Left ventricle myocardium inferior (tissue), 1 donor: ENCODE measurements around the gene ORC4. TPM values are rescaled to one million over a fixed set of nuclear protein-coding genes. Genes with fewer than 3 reads are reported as not detected.
A peak's percentile ranks its signal among the peaks of the same experiment; 100 is the strongest.
"Not testable (repeated sequence)": the region's sequence is repeated elsewhere in the genome, so short reads cannot be mapped to it uniquely, and the experiment has no call there.

Experiments
- DNase-seq: peaks from one replicate; pipeline ENCODE4 v3.0.0-alpha.2; 2020
- H3K27ac ChIP-seq: fragments of 200-600 bp; replicated peaks from 2 replicates; pipeline ENCODE4 v1.8.0; 2021
- H3K27me3 ChIP-seq: fragments of 200-600 bp; 2 replicates; pipeline ENCODE4 v1.8.0; 2021; ENCODE audit warnings: low read depth
- H3K36me3 ChIP-seq: fragments of 200-600 bp; 2 replicates; pipeline ENCODE4 v1.8.0; 2021
- H3K4me1 ChIP-seq: fragments of 200-600 bp; 2 replicates; pipeline ENCODE4 v1.8.0; 2021
- H3K4me3 ChIP-seq: fragments of 200-600 bp; 2 replicates; pipeline ENCODE4 v1.8.0; 2021; ENCODE audit warnings: mild to moderate bottlenecking, moderate library complexity
- H3K9me3 ChIP-seq: fragments of 200-600 bp; replicated peaks from 2 replicates; pipeline ENCODE4 v1.8.0; 2021
- CTCF ChIP-seq: fragments of 200-600 bp; IDR thresholded peaks from 2 replicates; pipeline ENCODE4 v1.8.0; 2021; ENCODE audit warnings: antibody characterized with exemption, mild to moderate bottlenecking, borderline replicate concordance
- intact Hi-C: fragments of 100-400 bp; cut with micrococcal nuclease; formaldehyde crosslinking; loops from one replicate; pipeline ENCODE4 v1.11.0; 2022
- total RNA-seq: library from RNA; stranded (reverse); fragmentation: NEBNext Ultra II Directional; extraction: Animal tissue kit (Norgen Biotek cat#: 25700); gene quantifications from one replicate; pipeline ENCODE4 v1.2.1, GENCODE V29; 2021
- donor health status: DM: no; HTN: yes; CAD: no; lungs with severe emphysema.

ORC4 gene
- total RNA-seq, 1 donor from 2014 or later: 45.8 TPM

GRCh38 chr2:148021059-148021861 is 723 bp upstream of the ORC4 start, which contains the start of gene MBD5:
Gene MBD5, plus strand, starts transcription at chr2:148021091.
- no peak for TF ChIP-seq CTCF
- H3K4me3 ChIP-seq: peak within 1 kb of the TSS; percentile 85
- H3K4me1 ChIP-seq: peaks cover 69% of the 10 kb centered on the region
- DNase-seq: no peak
- intact Hi-C loops: no loop called here
- H3K27me3 ChIP-seq: no peaks in the 10 kb centered on the region
- no peaks in the 10 kb centered on the region for H3K9me3 ChIP-seq
- H3K36me3 ChIP-seq: no peaks in the 10 kb centered on the region
- peak within 1 kb of the TSS; percentile 95 for H3K27ac ChIP-seq

- TF ChIP-seq CTCF: no peak
- intact Hi-C loops: no loop called here
- no peaks in the 10 kb centered on the region for H3K9me3 ChIP-seq
- H3K36me3 ChIP-seq: no peaks in the 10 kb centered on the region
- H3K27ac ChIP-seq: no peak overlapping the region
- H3K27me3 ChIP-seq: no peaks in the 10 kb centered on the region
- DNase-seq: no peak
- no peak overlapping the region for H3K4me3 ChIP-seq
- H3K4me1 ChIP-seq: peaks cover 26% of the 10 kb centered on the region
These were observed 5.9 kb downstream of the ORC4 start for GRCh38 chr2:148014616-148015015.

- intact Hi-C loops: no loop called here
- no peak overlapping the region for H3K27ac ChIP-seq
- H3K9me3 ChIP-seq: no peaks in the 10 kb centered on the region
- no peak for TF ChIP-seq CTCF
- no peak for DNase-seq
- no peak overlapping the region for H3K4me3 ChIP-seq
- peaks cover 18% of the 10 kb centered on the region for H3K4me1 ChIP-seq
- H3K27me3 ChIP-seq: no peaks in the 10 kb centered on the region
- no peaks in the 10 kb centered on the region for H3K36me3 ChIP-seq
These were observed 6.7 kb downstream of the ORC4 start for GRCh38 chr2:148013876-148014275.

- H3K27ac ChIP-seq, DNase-seq, intact Hi-C loops, H3K36me3 ChIP-seq, H3K27me3 ChIP-seq, H3K4me3 ChIP-seq, H3K4me1 ChIP-seq: not testable (repeated sequence)
- peaks cover 10% of the 10 kb centered on the region for H3K9me3 ChIP-seq
These were observed 12.1 kb downstream of the ORC4 start for GRCh38 chr2:148008411-148008810.

- DNase-seq: no peak
- H3K9me3 ChIP-seq: peaks cover 15% of the 10 kb centered on the region
- no peaks in the 10 kb centered on the region for H3K36me3 ChIP-seq
- H3K4me3 ChIP-seq: no peak overlapping the region
- no peaks in the 10 kb centered on the region for H3K4me1 ChIP-seq
- intact Hi-C loops: no loop called here
- no peaks in the 10 kb centered on the region for H3K27me3 ChIP-seq
- no peak for TF ChIP-seq CTCF
- no peak overlapping the region for H3K27ac ChIP-seq
These were observed 13.2 kb downstream of the ORC4 start for GRCh38 chr2:148007219-148007900.
